Natural killer cell treated with Interleukin-12 subunit alpha and Interleukin-12 subunit beta and Interleukin-15 and Interleukin-18, amount 100 ng/mL, for 72 hours (primary cell): ENCODE data around the gene RTP3. TPM values are rescaled to one million over a fixed set of nuclear protein-coding genes. Genes with fewer than 3 reads are reported as not detected.
A peak's percentile ranks its signal among the peaks of the same experiment; 100 is the strongest.
"Not testable (repeated sequence)": the region's sequence is repeated elsewhere in the genome, so short reads cannot be mapped to it uniquely, and the experiment has no call there.

ENCODE experiments used
- ATAC-seq, 2 donors: fragments of 150-1000 bp; cut with Tn5 transposase in 1 of 2; sonication (Bioruptor Pico), chemical (Tn5 transposase) in 1 of 2; 2 replicates each; pipeline ENCODE4 v1.10.0; 2021
- DNase-seq: peaks from one replicate; pipeline ENCODE4 v3.0.0; 2022; ENCODE audit warnings: low spot score
- H3K27ac Mint-ChIP-seq, 2 donors: 1 replicate in 1 of 2; 2 replicates in 1 of 2; pipeline ENCODE4 v1.8.0; 2022; ENCODE audit warnings: mixed read lengths in 2 of 2, mild to moderate bottlenecking in 1 of 2, moderate library complexity in 1 of 2
- H3K27me3 Mint-ChIP-seq, 2 donors: 1 replicate in 1 of 2; 2 replicates in 1 of 2; pipeline ENCODE4 v1.8.0; 2022; ENCODE audit warnings: mixed read lengths in 2 of 2
- H3K36me3 Mint-ChIP-seq: one replicate; pipeline ENCODE4 v1.8.0; 2022; ENCODE audit warnings: mixed read lengths
- H3K4me1 Mint-ChIP-seq, 2 donors: 1 replicate in 1 of 2; 2 replicates in 1 of 2; pipeline ENCODE4 v1.8.0; 2022; ENCODE audit warnings: low read depth in 2 of 2, mixed read lengths in 2 of 2, mild to moderate bottlenecking in 1 of 2
- H3K4me3 Mint-ChIP-seq: one replicate; pipeline ENCODE4 v1.8.0; 2022; ENCODE audit warnings: mixed read lengths
- H3K9me3 Mint-ChIP-seq: 2 replicates; pipeline ENCODE4 v1.8.0; 2022; ENCODE audit warnings: mixed read lengths
- total RNA-seq, 2 donors: library from RNA; stranded (reverse); gene quantifications; one replicate each; pipeline ENCODE4 v1.2.3, GENCODE V29; 2022

RTP3 gene
- total RNA-seq, 2 donors from 2014 or later: not detected

DNA sequence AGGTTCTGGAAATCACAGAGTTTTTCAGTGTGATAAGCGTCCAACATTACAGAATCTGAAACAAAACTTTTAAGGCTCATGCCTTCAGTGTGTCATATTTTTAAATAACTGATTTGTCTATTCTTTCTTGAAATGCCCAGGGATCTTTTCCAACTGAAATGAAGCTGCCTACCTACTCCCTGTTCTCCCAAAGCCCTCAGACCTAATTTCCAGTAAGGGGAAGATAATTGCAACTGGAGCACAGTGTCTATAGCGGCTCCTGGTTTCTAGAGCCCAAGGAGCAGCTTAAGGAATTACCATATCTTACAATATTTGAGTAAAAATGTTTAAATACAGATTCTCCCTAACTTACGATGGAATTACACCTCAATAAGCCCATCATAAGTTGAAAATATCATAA lies 35.3 kb downstream of the RTP3 start:
- H3K36me3 Mint-ChIP-seq: peaks cover 6% of the 10 kb centered on the region
- no peak for ATAC-seq
- no peak overlapping the region for H3K27ac Mint-ChIP-seq
- peaks cover 25 to 27% of the 10 kb centered on the region in 2 donors for H3K27me3 Mint-ChIP-seq
- DNase-seq: no peak
- peaks cover 2% of the 10 kb centered on the region for H3K9me3 Mint-ChIP-seq
- H3K4me1 Mint-ChIP-seq: peaks cover 19 to 28% of the 10 kb centered on the region in 2 donors
- H3K4me3 Mint-ChIP-seq: no peak overlapping the region

GRCh38 chr3:46535746-46536145 lies 38.0 kb downstream of the RTP3 start:
- H3K9me3 Mint-ChIP-seq: peaks cover 2% of the 10 kb centered on the region
- peak overlapping the region; percentile 40 for H3K4me3 Mint-ChIP-seq
- H3K27me3 Mint-ChIP-seq: peaks cover 25 to 27% of the 10 kb centered on the region in 2 donors
- peaks cover 37 to 47% of the 10 kb centered on the region in 2 donors for H3K4me1 Mint-ChIP-seq
- no peak for ATAC-seq
- no peak for DNase-seq
- H3K36me3 Mint-ChIP-seq: peaks cover 6% of the 10 kb centered on the region
- H3K27ac Mint-ChIP-seq: peak overlapping the region in 1 of 2 donors; percentile 46

GRCh38 chr3:46536758-46537157 lies 39.0 kb downstream of the RTP3 start:
- ATAC-seq (no peak), DNase-seq (no peak)
- Mint-ChIP-seq H3K36me3 (peaks cover 6% of the 10 kb centered on the region), H3K4me3 (no peak overlapping the region), H3K27ac (no peak overlapping the region), H3K4me1 (peaks cover 37 to 48% of the 10 kb centered on the region in 2 donors), H3K9me3 (peaks cover 2% of the 10 kb centered on the region), H3K27me3 (peaks cover 22 to 25% of the 10 kb centered on the region in 2 donors)

GRCh38 chr3:46537316-46537715 lies 39.5 kb downstream of the RTP3 start:
- Mint-ChIP-seq H3K36me3 (peaks cover 6% of the 10 kb centered on the region), H3K4me1 (peaks cover 40 to 53% of the 10 kb centered on the region in 2 donors), H3K27me3 (peaks cover 25% of the 10 kb centered on the region in 2 donors), H3K4me3 (peak overlapping the region; percentile 80), H3K27ac (no peak overlapping the region), H3K9me3 (peaks cover 2% of the 10 kb centered on the region)
- no peak for ATAC-seq
- DNase-seq: no peak

- ATAC-seq (no peak), DNase-seq (no peak)
- H3K4me1 Mint-ChIP-seq: peaks cover 40 to 55% of the 10 kb centered on the region in 2 donors
- H3K27ac Mint-ChIP-seq: peak overlapping the region; percentile 71 to 76
- peaks cover 2% of the 10 kb centered on the region for H3K9me3 Mint-ChIP-seq
- H3K4me3 Mint-ChIP-seq: peak overlapping the region; percentile 80
- peaks cover 6% of the 10 kb centered on the region for H3K36me3 Mint-ChIP-seq
- peaks cover 25% of the 10 kb centered on the region in 2 donors for H3K27me3 Mint-ChIP-seq
Observed at GRCh38 chr3:46537779-46538178, 40.0 kb downstream of the RTP3 start.

DNA sequence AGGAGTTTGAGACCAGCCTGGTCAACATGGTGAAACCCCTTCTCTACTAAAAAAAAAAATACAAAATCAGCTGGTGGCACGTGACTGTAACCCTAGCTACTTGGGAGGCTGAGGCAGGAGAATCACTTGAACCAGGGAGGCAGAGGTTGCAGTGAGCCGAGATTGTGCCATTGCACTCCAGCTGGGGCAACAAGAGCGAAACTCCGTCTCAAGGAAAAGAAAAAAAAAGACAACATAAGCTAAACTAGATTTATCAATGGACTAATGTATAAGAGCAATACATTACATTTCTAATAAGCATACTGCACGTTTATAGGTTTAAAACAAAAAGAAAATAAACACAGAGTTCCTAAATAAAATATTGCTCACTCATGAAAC lies 40.6 kb downstream of the RTP3 start:
- ATAC-seq, H3K9me3 Mint-ChIP-seq: not testable (repeated sequence)

DNA sequence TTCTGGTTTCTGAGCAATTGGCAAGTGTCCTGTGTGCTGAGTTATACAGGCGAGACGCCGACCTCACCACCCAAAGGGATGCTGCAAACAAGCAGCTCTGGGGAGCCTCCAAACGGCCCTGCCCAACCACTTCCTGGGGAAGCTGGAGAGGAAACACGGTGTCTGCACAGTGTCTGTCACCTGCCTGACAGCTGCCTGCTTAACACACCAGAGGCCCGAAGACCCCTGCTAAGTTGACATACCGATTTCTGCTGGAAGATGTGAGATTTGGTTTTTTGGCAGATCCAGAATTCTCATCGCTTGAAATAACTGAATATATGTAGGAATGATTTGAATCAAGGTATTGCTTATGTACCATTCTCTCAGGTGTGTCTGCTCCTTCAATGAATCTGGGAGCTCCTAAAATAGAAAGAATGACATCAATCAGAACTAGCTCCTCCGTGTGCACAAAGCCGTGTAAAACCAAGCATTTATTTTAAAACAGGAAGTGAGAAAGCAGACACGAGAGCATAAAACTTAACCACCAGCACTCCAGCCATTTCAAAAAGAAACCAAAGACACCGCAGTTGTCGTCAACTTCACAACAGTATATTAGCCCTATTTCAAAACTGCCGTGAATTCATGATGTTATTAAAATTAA lies 41.1 kb downstream of the RTP3 start:
- Mint-ChIP-seq H3K9me3 (peaks cover 2% of the 10 kb centered on the region), H3K4me3 (peak overlapping the region; percentile 80), H3K27me3 (peaks cover 24 to 25% of the 10 kb centered on the region in 2 donors), H3K36me3 (peaks cover 6% of the 10 kb centered on the region), H3K4me1 (peaks cover 40 to 55% of the 10 kb centered on the region in 2 donors), H3K27ac (peak overlapping the region; percentile 71 to 76)
- ATAC-seq: peak; percentile 91 to 95
- peak; percentile 77 for DNase-seq

More for the DNA sequence above, 40.6 kb downstream of the RTP3 start:
- Mint-ChIP-seq H3K27me3 (peaks cover 25% of the 10 kb centered on the region in 2 donors), H3K27ac (peak overlapping the region; percentile 71 to 76), H3K4me1 (peaks cover 40 to 55% of the 10 kb centered on the region in 2 donors), H3K4me3 (peak overlapping the region; percentile 80)
- not testable (repeated sequence) for DNase-seq, H3K36me3 Mint-ChIP-seq

GRCh38 chr3:46539443-46540005 lies 41.7 kb downstream of the RTP3 start:
- H3K27me3 Mint-ChIP-seq: peaks cover 18 to 21% of the 10 kb centered on the region in 2 donors

GRCh38 chr3:46540550-46540949 lies 42.8 kb downstream of the RTP3 start:
- Mint-ChIP-seq H3K9me3 (no peaks in the 10 kb centered on the region), H3K4me1 (peaks cover 40 to 48% of the 10 kb centered on the region in 2 donors), H3K27me3 (peaks cover 11 to 15% of the 10 kb centered on the region in 2 donors), H3K27ac (no peak overlapping the region), H3K36me3 (no peaks in the 10 kb centered on the region), H3K4me3 (no peak overlapping the region)
- ATAC-seq: no peak
- no peak for DNase-seq

More at GRCh38 chr3:46539443-46540005, 41.7 kb downstream of the RTP3 start:
- Mint-ChIP-seq H3K4me3 (peak overlapping the region; percentile 80), H3K27ac (peak overlapping the region; percentile 71 to 76), H3K36me3 (peaks cover 1% of the 10 kb centered on the region), H3K4me1 (peaks cover 40 to 49% of the 10 kb centered on the region in 2 donors), H3K9me3 (no peaks in the 10 kb centered on the region)
- ATAC-seq (peak in 1 of 2 donors; percentile 9), DNase-seq (no peak)

- Mint-ChIP-seq H3K9me3 (no peaks in the 10 kb centered on the region), H3K27ac (no peak overlapping the region), H3K36me3 (no peaks in the 10 kb centered on the region), H3K27me3 (peaks cover 0 to 6% of the 10 kb centered on the region in 2 donors), H3K4me1 (peaks cover 31 to 37% of the 10 kb centered on the region in 2 donors), H3K4me3 (no peak overlapping the region)
- DNase-seq: no peak
- ATAC-seq: no peak
Observed at GRCh38 chr3:46541835-46542234, 44.1 kb downstream of the RTP3 start.

GRCh38 chr3:46542344-46542743 lies 44.6 kb downstream of the RTP3 start:
- H3K4me3 Mint-ChIP-seq: no peak overlapping the region
- H3K27me3 Mint-ChIP-seq: peaks cover 0 to 8% of the 10 kb centered on the region in 2 donors
- H3K36me3 Mint-ChIP-seq: no peaks in the 10 kb centered on the region
- peaks cover 28 to 35% of the 10 kb centered on the region in 2 donors for H3K4me1 Mint-ChIP-seq
- ATAC-seq (no peak), DNase-seq (no peak)
- H3K27ac Mint-ChIP-seq: no peak overlapping the region
- no peaks in the 10 kb centered on the region for H3K9me3 Mint-ChIP-seq

DNA sequence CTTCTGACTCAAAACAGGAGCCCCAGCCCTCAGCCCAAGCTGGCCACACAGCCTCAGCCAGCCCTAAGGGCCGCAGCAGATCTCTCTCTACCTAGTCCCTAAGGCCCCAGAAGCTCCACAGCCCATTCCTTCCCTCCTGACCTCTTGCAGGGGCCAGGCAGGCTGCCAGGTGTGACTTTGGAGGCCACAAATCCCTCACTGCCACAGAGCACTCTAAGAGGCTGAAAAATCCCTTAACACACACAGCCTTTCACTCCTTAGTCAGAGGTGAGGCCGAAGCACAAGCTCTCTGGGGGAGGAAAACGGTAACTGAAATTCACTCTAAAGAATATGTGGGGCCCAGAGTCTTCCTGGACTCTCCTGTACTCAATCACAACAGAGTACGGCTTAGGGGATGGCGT lies 45.0 kb downstream of the RTP3 start:
- no peaks in the 10 kb centered on the region for H3K36me3 Mint-ChIP-seq
- H3K27ac Mint-ChIP-seq: no peak overlapping the region
- H3K4me3 Mint-ChIP-seq: no peak overlapping the region
- H3K9me3 Mint-ChIP-seq: no peaks in the 10 kb centered on the region
- H3K4me1 Mint-ChIP-seq: peaks cover 24 to 31% of the 10 kb centered on the region in 2 donors
- no peak for DNase-seq
- ATAC-seq: no peak
- peaks cover 0 to 8% of the 10 kb centered on the region in 2 donors for H3K27me3 Mint-ChIP-seq

DNA sequence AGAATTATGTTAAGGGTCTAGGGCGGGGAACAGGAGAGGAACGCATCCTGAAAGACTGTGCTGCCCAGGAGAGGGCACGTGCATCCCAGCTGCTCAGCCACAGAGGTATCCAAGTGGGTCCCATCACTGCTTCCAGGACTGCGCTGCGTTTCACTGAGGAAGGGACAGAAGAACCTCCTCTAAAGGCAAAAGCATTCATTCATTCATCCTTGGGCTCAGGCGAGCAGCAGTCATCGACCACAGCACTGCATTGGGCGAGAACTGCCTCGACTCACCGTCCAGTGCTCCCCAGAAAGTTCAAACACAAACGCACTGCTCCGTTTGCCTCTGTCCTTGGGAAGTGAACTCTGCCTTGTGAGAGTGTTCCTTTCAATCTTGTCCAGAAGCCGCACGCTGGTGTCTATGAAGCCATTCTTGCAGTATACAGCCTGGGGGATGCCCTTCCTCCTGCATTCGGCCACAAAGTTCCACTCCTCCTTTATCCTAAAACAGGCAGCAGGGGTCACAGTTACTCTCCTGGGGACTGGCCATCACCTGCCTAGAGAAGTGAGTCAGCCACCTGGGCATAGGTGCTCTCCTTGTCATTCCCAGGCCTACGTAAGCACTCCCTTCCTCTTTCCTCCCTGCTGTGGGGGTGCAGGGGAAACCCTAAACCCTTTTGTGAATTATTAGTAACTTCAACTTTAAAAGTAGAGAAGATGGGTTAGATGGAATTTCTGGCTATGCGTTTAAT lies 47.2 kb downstream of the RTP3 start:
- Mint-ChIP-seq H3K4me1 (peaks cover 4 to 9% of the 10 kb centered on the region in 2 donors), H3K4me3 (no peak overlapping the region), H3K27me3 (peaks cover 14 to 17% of the 10 kb centered on the region in 2 donors), H3K27ac (no peak overlapping the region), H3K9me3 (no peaks in the 10 kb centered on the region), H3K36me3 (no peaks in the 10 kb centered on the region)
- ATAC-seq: no peak
- DNase-seq: no peak
